Glutamatergic neuron (in vitro differentiated cells): ENCODE measurements around the gene RTN4. TPM values are rescaled to one million over a fixed set of nuclear protein-coding genes. Genes with fewer than 3 reads are reported as not detected.

Source experiments
- DNase-seq: peaks from one replicate; pipeline ENCODE4 v3.0.0; 2022
- H3K27ac Mint-ChIP-seq: one replicate; pipeline ENCODE4 v1.8.0; 2020; ENCODE audit warnings: mild to moderate bottlenecking, mixed read lengths, inconsistent platforms; ENCODE audit not compliant: unreplicated experiment
- H3K27me3 Mint-ChIP-seq: one replicate; pipeline ENCODE4 v1.8.0; 2020; ENCODE audit warnings: mild to moderate bottlenecking, moderate library complexity, mixed read lengths, inconsistent platforms; ENCODE audit not compliant: unreplicated experiment
- H3K36me3 Mint-ChIP-seq: one replicate; pipeline ENCODE4 v1.8.0; 2020; ENCODE audit warnings: mild to moderate bottlenecking, mixed read lengths, inconsistent platforms; ENCODE audit not compliant: unreplicated experiment
- H3K4me1 Mint-ChIP-seq: one replicate; pipeline ENCODE4 v1.8.0; 2020; ENCODE audit warnings: mild to moderate bottlenecking, low read depth, mixed read lengths, inconsistent platforms; ENCODE audit not compliant: unreplicated experiment
- H3K4me3 Mint-ChIP-seq: one replicate; pipeline ENCODE4 v1.8.0; 2020; ENCODE audit warnings: mild to moderate bottlenecking, mixed read lengths, inconsistent platforms; ENCODE audit not compliant: unreplicated experiment
- H3K9me3 Mint-ChIP-seq: one replicate; pipeline ENCODE4 v1.8.0; 2020; ENCODE audit warnings: mild to moderate bottlenecking, moderate library complexity, mixed read lengths, inconsistent platforms; ENCODE audit not compliant: unreplicated experiment
- CTCF ChIP-seq: fragments of 200-600 bp; sonication (generic); IDR thresholded peaks from one replicate; pipeline ENCODE4 v1.5.0; 2021; ENCODE audit not compliant: partially characterized antibody, unreplicated experiment
- long read RNA-seq: library from polyadenylated mRNA; unstranded; transcript quantifications from one replicate; pipeline ENCODE4 v2.0.0, GENCODE V29; 2020; ENCODE audit not compliant: unreplicated experiment
- total RNA-seq: library from RNA; stranded (reverse); fragmentation: NEBNext Ultra II Directional; extraction: Animal tissue kit (Norgen Biotek cat#: 25700); gene quantifications from one replicate; pipeline ENCODE4 v1.2.1, GENCODE V29; 2021; ENCODE audit not compliant: unreplicated experiment

RTN4 gene
- total RNA-seq: 772 TPM
- long read RNA-seq, full-length matches to known transcripts: 21 of 49 reads
- long read RNA-seq, partial matches to known transcripts: 21 of 49 reads
- long read RNA-seq, other reads (novel, unspliced or antisense): 7 of 49 reads

- Mint-ChIP-seq H3K27me3 (peaks cover 18% of the 10 kb centered on the region), H3K27ac (peak within 1 kb of the TSS; percentile 99), H3K36me3 (no peaks in the 10 kb centered on the region), H3K4me3 (peak within 1 kb of the TSS; percentile 99), H3K9me3 (peaks cover 24% of the 10 kb centered on the region), H3K4me1 (peaks cover 18% of the 10 kb centered on the region)
- DNase-seq: peak; percentile 98
- TF ChIP-seq CTCF: no peak
Observed at GRCh38 chr2:55050100-55050994, at the start of gene RTN4. TSS of gene RTN4 (minus strand) at chr2:55050451. CDS start at chr2:55050300, 151 bp downstream.

GRCh38 chr2:55099493-55099877, 49.2 kb upstream of the RTN4 start:
- Mint-ChIP-seq H3K9me3 (peaks cover 1% of the 10 kb centered on the region), H3K4me1 (peaks cover 1% of the 10 kb centered on the region), H3K4me3 (no peak overlapping the region), H3K27me3 (no peaks in the 10 kb centered on the region), H3K27ac (no peak overlapping the region), H3K36me3 (no peaks in the 10 kb centered on the region)
- no peak for DNase-seq
- TF ChIP-seq CTCF: no peak

- H3K9me3 Mint-ChIP-seq: peaks cover 2% of the 10 kb centered on the region
- no peak overlapping the region for H3K27ac Mint-ChIP-seq
- no peaks in the 10 kb centered on the region for H3K27me3 Mint-ChIP-seq
- no peak overlapping the region for H3K4me3 Mint-ChIP-seq
- no peak for DNase-seq
- no peaks in the 10 kb centered on the region for H3K36me3 Mint-ChIP-seq
- TF ChIP-seq CTCF: no peak
- H3K4me1 Mint-ChIP-seq: peaks cover 5% of the 10 kb centered on the region
Observed at GRCh38 chr2:55097461-55098410, 47.5 kb upstream of the RTN4 start.

- H3K4me3 Mint-ChIP-seq: no peak overlapping the region
- no peak for DNase-seq
- no peak overlapping the region for H3K27ac Mint-ChIP-seq
- peaks cover 5% of the 10 kb centered on the region for H3K4me1 Mint-ChIP-seq
- no peaks in the 10 kb centered on the region for H3K27me3 Mint-ChIP-seq
- no peaks in the 10 kb centered on the region for H3K36me3 Mint-ChIP-seq
- H3K9me3 Mint-ChIP-seq: peaks cover 2% of the 10 kb centered on the region
- no peak for TF ChIP-seq CTCF
Observed at GRCh38 chr2:55097082-55097460, 46.8 kb upstream of the RTN4 start.
